SK-N-SH (cell line): ENCODE data around the gene GNPAT.

Source experiments
- CHD2 ChIP-seq: fragments of 150-350 bp; IDR thresholded peaks from 2 replicates; pipeline ENCODE4 v1.6.1; 2018; ENCODE audit warnings: low read length; ENCODE audit not compliant: partially characterized antibody
- EP300 ChIP-seq, 2 experiments: IDR thresholded peaks; 2 replicates each; pipeline versions ENCODE4 v1.4.0 to v1.6.1; 2012; ENCODE audit warnings: borderline replicate concordance in 1 of 2, low read depth in 1 of 2, low read length in 1 of 2
- FOXJ3 ChIP-seq: sonication (generic); formaldehyde crosslinking; IDR thresholded peaks from 2 replicates; pipeline ENCODE4 v1.5.1; 2020; ENCODE audit warnings: mild to moderate bottlenecking, missing genetic modification reagents
- JUND ChIP-seq: IDR thresholded peaks from 2 replicates; pipeline ENCODE4 v1.4.0; 2012
- POLR2AphosphoS5 ChIP-seq: IDR thresholded peaks from 2 replicates; pipeline ENCODE4 v1.6.1; 2012; ENCODE audit warnings: low read depth, low read length
- RCOR1 ChIP-seq: fragments of 150-350 bp; IDR thresholded peaks from 2 replicates; pipeline ENCODE4 v1.6.1; 2017; ENCODE audit warnings: antibody characterized with exemption, low read length
- SMC3 ChIP-seq: IDR thresholded peaks from 2 replicates; pipeline ENCODE4 v1.6.1; 2012; ENCODE audit warnings: low read depth, low read length, improper control_type of control experiment
- TAF1 ChIP-seq: IDR thresholded peaks from 2 replicates; pipeline ENCODE4 v1.6.1; 2012; ENCODE audit warnings: low read depth, mild to moderate bottlenecking, low read length, moderate library complexity, borderline replicate concordance
- TEAD4 ChIP-seq: IDR thresholded peaks from 2 replicates; pipeline ENCODE4 v1.4.0; 2012; ENCODE audit warnings: mild to moderate bottlenecking, borderline replicate concordance; ENCODE audit not compliant: insufficient read depth
- YY1 ChIP-seq: IDR thresholded peaks from 2 replicates; pipeline ENCODE4 v1.4.0; 2012; ENCODE audit warnings: low read depth, mild to moderate bottlenecking
- TF ChIP-seq, protein P1 (sequence below): fragments of 200-600 bp; sonication (generic); IDR thresholded peaks from 2 replicates; pipeline ENCODE4 v1.6.1; 2017; ENCODE audit warnings: antibody characterized with exemption, mild to moderate bottlenecking, moderate library complexity
- TF ChIP-seq, protein P2 (sequence below): IDR thresholded peaks from 2 replicates; pipeline ENCODE4 v1.6.1; 2012; ENCODE audit warnings: mild to moderate bottlenecking, low read depth, low read length, moderate library complexity
- TF ChIP-seq, protein P3 (sequence below): fragments of 150-350 bp; IDR thresholded peaks from 2 replicates; pipeline ENCODE4 v1.6.1; 2017; ENCODE audit warnings: antibody characterized with exemption, low read length, low read depth, borderline replicate concordance
- TF ChIP-seq, protein P4 (sequence below): IDR thresholded peaks from 2 replicates; pipeline ENCODE4 v1.4.0; 2012; ENCODE audit warnings: low read depth, borderline replicate concordance

DNA sequence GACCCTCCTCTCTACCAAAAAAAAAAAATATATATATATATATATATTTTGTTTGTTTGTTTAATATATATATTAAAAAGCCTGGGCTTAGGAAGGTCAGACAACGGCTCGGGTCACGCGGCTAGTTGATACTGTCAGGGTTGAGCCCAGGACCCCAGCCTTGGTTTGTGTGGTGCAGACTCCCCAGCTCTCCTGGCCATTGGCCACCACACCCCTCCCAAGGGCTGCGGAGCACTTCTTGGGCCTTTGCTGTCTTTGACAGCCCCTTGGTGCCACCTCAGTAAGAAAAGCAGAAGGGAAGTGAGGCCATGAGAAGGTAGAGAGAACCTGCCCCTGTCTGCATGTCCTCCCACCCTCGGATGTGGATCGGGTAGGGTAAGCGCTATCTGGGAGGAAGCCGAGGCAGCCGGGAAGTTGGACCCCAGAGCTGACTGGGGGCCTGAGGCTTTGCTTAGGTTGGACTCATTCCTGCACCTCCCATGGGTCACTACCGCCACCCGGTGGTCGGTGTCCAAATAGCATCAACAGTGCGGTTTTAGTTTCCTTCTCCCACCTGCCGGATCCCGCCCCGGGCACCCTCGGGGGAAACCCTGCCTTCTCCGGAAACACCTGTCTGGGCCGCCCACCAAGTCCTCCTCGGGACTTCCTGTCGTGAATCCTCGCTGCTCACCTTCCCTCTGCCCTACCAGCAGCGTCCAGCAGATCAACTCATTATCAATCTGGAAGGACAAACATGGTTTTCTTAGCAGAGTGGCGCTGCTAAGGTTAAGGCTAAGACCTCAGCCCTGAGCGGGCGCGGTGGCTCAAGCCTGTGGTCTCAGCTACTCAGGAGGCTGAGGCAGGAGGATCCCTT lies 29.8 kb upstream of the GNPAT start:
- TF ChIP-seq, protein P1, sequence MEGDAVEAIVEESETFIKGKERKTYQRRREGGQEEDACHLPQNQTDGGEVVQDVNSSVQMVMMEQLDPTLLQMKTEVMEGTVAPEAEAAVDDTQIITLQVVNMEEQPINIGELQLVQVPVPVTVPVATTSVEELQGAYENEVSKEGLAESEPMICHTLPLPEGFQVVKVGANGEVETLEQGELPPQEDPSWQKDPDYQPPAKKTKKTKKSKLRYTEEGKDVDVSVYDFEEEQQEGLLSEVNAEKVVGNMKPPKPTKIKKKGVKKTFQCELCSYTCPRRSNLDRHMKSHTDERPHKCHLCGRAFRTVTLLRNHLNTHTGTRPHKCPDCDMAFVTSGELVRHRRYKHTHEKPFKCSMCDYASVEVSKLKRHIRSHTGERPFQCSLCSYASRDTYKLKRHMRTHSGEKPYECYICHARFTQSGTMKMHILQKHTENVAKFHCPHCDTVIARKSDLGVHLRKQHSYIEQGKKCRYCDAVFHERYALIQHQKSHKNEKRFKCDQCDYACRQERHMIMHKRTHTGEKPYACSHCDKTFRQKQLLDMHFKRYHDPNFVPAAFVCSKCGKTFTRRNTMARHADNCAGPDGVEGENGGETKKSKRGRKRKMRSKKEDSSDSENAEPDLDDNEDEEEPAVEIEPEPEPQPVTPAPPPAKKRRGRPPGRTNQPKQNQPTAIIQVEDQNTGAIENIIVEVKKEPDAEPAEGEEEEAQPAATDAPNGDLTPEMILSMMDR, result peak; percentile 91
- TF ChIP-seq, protein P2, sequence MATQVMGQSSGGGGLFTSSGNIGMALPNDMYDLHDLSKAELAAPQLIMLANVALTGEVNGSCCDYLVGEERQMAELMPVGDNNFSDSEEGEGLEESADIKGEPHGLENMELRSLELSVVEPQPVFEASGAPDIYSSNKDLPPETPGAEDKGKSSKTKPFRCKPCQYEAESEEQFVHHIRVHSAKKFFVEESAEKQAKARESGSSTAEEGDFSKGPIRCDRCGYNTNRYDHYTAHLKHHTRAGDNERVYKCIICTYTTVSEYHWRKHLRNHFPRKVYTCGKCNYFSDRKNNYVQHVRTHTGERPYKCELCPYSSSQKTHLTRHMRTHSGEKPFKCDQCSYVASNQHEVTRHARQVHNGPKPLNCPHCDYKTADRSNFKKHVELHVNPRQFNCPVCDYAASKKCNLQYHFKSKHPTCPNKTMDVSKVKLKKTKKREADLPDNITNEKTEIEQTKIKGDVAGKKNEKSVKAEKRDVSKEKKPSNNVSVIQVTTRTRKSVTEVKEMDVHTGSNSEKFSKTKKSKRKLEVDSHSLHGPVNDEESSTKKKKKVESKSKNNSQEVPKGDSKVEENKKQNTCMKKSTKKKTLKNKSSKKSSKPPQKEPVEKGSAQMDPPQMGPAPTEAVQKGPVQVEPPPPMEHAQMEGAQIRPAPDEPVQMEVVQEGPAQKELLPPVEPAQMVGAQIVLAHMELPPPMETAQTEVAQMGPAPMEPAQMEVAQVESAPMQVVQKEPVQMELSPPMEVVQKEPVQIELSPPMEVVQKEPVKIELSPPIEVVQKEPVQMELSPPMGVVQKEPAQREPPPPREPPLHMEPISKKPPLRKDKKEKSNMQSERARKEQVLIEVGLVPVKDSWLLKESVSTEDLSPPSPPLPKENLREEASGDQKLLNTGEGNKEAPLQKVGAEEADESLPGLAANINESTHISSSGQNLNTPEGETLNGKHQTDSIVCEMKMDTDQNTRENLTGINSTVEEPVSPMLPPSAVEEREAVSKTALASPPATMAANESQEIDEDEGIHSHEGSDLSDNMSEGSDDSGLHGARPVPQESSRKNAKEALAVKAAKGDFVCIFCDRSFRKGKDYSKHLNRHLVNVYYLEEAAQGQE, result no peak
- TF ChIP-seq POLR2AphosphoS5, result no peak
- no peak for TF ChIP-seq JUND
- TF ChIP-seq, protein P3, sequence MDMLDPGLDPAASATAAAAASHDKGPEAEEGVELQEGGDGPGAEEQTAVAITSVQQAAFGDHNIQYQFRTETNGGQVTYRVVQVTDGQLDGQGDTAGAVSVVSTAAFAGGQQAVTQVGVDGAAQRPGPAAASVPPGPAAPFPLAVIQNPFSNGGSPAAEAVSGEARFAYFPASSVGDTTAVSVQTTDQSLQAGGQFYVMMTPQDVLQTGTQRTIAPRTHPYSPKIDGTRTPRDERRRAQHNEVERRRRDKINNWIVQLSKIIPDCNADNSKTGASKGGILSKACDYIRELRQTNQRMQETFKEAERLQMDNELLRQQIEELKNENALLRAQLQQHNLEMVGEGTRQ, result no peak
- peak; percentile 92 for TF ChIP-seq SMC3
- no peak for TF ChIP-seq RCOR1
- TF ChIP-seq CHD2, result no peak
- TF ChIP-seq TAF1, result no peak
- TF ChIP-seq YY1, result no peak
- no peak for TF ChIP-seq EP300 (IDR thresholded peaks at IDR 0.05; ENCODE audit: borderline replicate concordance in 1 of 2, low read depth in 1 of 2, low read length in 1 of 2)
- TF ChIP-seq FOXJ3 (CRISPR knock-in tag), result no peak
- TF ChIP-seq, protein P4, sequence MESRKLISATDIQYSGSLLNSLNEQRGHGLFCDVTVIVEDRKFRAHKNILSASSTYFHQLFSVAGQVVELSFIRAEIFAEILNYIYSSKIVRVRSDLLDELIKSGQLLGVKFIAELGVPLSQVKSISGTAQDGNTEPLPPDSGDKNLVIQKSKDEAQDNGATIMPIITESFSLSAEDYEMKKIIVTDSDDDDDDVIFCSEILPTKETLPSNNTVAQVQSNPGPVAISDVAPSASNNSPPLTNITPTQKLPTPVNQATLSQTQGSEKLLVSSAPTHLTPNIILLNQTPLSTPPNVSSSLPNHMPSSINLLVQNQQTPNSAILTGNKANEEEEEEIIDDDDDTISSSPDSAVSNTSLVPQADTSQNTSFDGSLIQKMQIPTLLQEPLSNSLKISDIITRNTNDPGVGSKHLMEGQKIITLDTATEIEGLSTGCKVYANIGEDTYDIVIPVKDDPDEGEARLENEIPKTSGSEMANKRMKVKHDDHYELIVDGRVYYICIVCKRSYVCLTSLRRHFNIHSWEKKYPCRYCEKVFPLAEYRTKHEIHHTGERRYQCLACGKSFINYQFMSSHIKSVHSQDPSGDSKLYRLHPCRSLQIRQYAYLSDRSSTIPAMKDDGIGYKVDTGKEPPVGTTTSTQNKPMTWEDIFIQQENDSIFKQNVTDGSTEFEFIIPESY, result no peak
- TF ChIP-seq TEAD4, result no peak
